ENCODE data around the gene TPX2.

- TF ChIP-seq ZNF140 (tag by site-specific recombination; IDR thresholded peaks at IDR 0.05) (no peak), SALL2 (tag by site-specific recombination; IDR thresholded peaks at IDR 0.05; ENCODE audit: borderline replicate concordance) (no peak), CTCF (tag by site-specific recombination; IDR thresholded peaks at IDR 0.05) (no peak), ZNF146 (tag by site-specific recombination; IDR thresholded peaks at IDR 0.05) (no peak), ZNF558 (tag by site-specific recombination; IDR thresholded peaks at IDR 0.05) (no peak), ZBTB17 (tag by site-specific recombination; IDR thresholded peaks at IDR 0.05) (no peak), PBX3 (CRISPR knock-in tag; IDR thresholded peaks at IDR 0.05) (no peak), ZBTB20 (tag by site-specific recombination; IDR thresholded peaks at IDR 0.05) (no peak), ZSCAN18 (tag by site-specific recombination; IDR thresholded peaks at IDR 0.05) (no peak)
These were observed 73.0 kb downstream of the TPX2 start for GRCh38 chr20:31811796-31812728.
